Chondrocyte (in vitro differentiated cells): ENCODE results near the gene TP53I11. TPM values are rescaled to one million over a fixed set of nuclear protein-coding genes. Genes with fewer than 3 reads are reported as not detected.

Experiments
- DNase-seq: peaks from one replicate; pipeline ENCODE4 v3.0.0; 2021; ENCODE audit warnings: mixed read lengths, low spot score
- H3K27ac Mint-ChIP-seq: one replicate; pipeline ENCODE4 v1.8.0; 2021; ENCODE audit warnings: mild to moderate bottlenecking, moderate library complexity, mixed read lengths; ENCODE audit not compliant: unreplicated experiment
- H3K27me3 Mint-ChIP-seq: 2 replicates; pipeline ENCODE4 v1.8.0; 2021; ENCODE audit warnings: low read depth, mixed read lengths
- H3K36me3 Mint-ChIP-seq: 2 replicates; pipeline ENCODE4 v1.8.0; 2021; ENCODE audit warnings: low read depth, mixed read lengths
- H3K4me1 Mint-ChIP-seq: 2 replicates; pipeline ENCODE4 v1.8.0; 2021; ENCODE audit warnings: low read depth, mild to moderate bottlenecking, mixed read lengths
- H3K4me3 Mint-ChIP-seq: one replicate; pipeline ENCODE4 v1.8.0; 2021; ENCODE audit warnings: mild to moderate bottlenecking, moderate library complexity, mixed read lengths; ENCODE audit not compliant: unreplicated experiment
- H3K9me3 Mint-ChIP-seq: 2 replicates; pipeline ENCODE4 v1.8.0; 2021; ENCODE audit warnings: low read depth, mixed read lengths
- CTCF ChIP-seq: fragments of 200-600 bp; sonication (generic); IDR thresholded peaks from 2 replicates; pipeline ENCODE4 v1.5.0; 2021; ENCODE audit warnings: antibody characterized with exemption, mild to moderate bottlenecking, moderate library complexity
- total RNA-seq: library from RNA; stranded (reverse); gene quantifications from 3 replicates; pipeline ENCODE4 v1.2.1, GENCODE V29; 2021

The TP53I11 gene
- total RNA-seq, 1 donor from 2014 or later = 97.5 TPM

GRCh38 chr11:44945666-44946065 lies 5.0 kb downstream of the TP53I11 start:
- Mint-ChIP-seq H3K4me1 (peaks cover 34% of the 10 kb centered on the region), H3K27me3 (no peaks in the 10 kb centered on the region), H3K27ac (no peak overlapping the region)

GRCh38 chr11:44944853-44945235 lies 5.8 kb downstream of the TP53I11 start:
- no peak overlapping the region for H3K27ac Mint-ChIP-seq
- peaks cover 34% of the 10 kb centered on the region for H3K4me1 Mint-ChIP-seq
- DNase-seq = no peak
- TF ChIP-seq CTCF = no peak
- no peak overlapping the region for H3K4me3 Mint-ChIP-seq
- no peaks in the 10 kb centered on the region for H3K9me3 Mint-ChIP-seq
- peaks cover 2% of the 10 kb centered on the region for H3K36me3 Mint-ChIP-seq
- H3K27me3 Mint-ChIP-seq = no peaks in the 10 kb centered on the region

More at GRCh38 chr11:44945666-44946065, 5.0 kb downstream of the TP53I11 start:
- no peaks in the 10 kb centered on the region for H3K9me3 Mint-ChIP-seq
- no peak for DNase-seq
- TF ChIP-seq CTCF = no peak
- no peak overlapping the region for H3K4me3 Mint-ChIP-seq
- H3K36me3 Mint-ChIP-seq = peaks cover 2% of the 10 kb centered on the region

- Mint-ChIP-seq H3K27ac (no peak overlapping the region), H3K4me1 (peaks cover 34% of the 10 kb centered on the region), H3K36me3 (peaks cover 2% of the 10 kb centered on the region), H3K9me3 (no peaks in the 10 kb centered on the region), H3K27me3 (no peaks in the 10 kb centered on the region), H3K4me3 (no peak overlapping the region)
- no peak for DNase-seq
- TF ChIP-seq CTCF = no peak
Measured at GRCh38 chr11:44944181-44944852, 6.4 kb downstream of the TP53I11 start.

- DNase-seq = no peak
- H3K4me3 Mint-ChIP-seq = no peak overlapping the region
- no peaks in the 10 kb centered on the region for H3K27me3 Mint-ChIP-seq
- H3K27ac Mint-ChIP-seq = no peak overlapping the region
- H3K36me3 Mint-ChIP-seq = peaks cover 2% of the 10 kb centered on the region
- no peaks in the 10 kb centered on the region for H3K9me3 Mint-ChIP-seq
- no peak for TF ChIP-seq CTCF
- peaks cover 28% of the 10 kb centered on the region for H3K4me1 Mint-ChIP-seq
Measured at GRCh38 chr11:44943696-44944095, 7.0 kb downstream of the TP53I11 start.

- Mint-ChIP-seq H3K27me3 (no peaks in the 10 kb centered on the region), H3K36me3 (peaks cover 2% of the 10 kb centered on the region)
Measured at GRCh38 chr11:44943118-44943517, 7.6 kb downstream of the TP53I11 start.

More at GRCh38 chr11:44943118-44943517, 7.6 kb downstream of the TP53I11 start:
- H3K9me3 Mint-ChIP-seq = no peaks in the 10 kb centered on the region
- DNase-seq = no peak
- TF ChIP-seq CTCF = no peak
- no peak overlapping the region for H3K4me3 Mint-ChIP-seq
- peaks cover 22% of the 10 kb centered on the region for H3K4me1 Mint-ChIP-seq
- peak overlapping the region; percentile 32 for H3K27ac Mint-ChIP-seq
